Left ventricle myocardium superior (tissue), 1 donor: ENCODE results near the gene CCDC12. TPM values are rescaled to one million over a fixed set of nuclear protein-coding genes. Genes with fewer than 3 reads are reported as not detected.

Experiments used
- ATAC-seq: fragments of 200-7000 bp; cut with Tn5 transposase; one replicate; pipeline ENCODE4 v1.9.1; 2020; ENCODE audit warnings: mild to moderate bottlenecking, moderate library complexity
- DNase-seq: peaks from one replicate; pipeline ENCODE4 v3.0.0-alpha.2; 2020
- intact Hi-C: fragments of 100-400 bp; cut with micrococcal nuclease; formaldehyde crosslinking; loops from one replicate; pipeline ENCODE4 v1.11.0; 2022
- total RNA-seq: library from RNA; stranded (reverse); fragmentation: NEBNext Ultra II Directional; extraction: Animal tissue kit (Norgen Biotek cat#: 25700); gene quantifications from one replicate; pipeline ENCODE4 v1.2.1, GENCODE V29; 2021
- donor health status: DM: no; HTN: yes; CAD: no; lungs with severe emphysema.

Gene CCDC12
- total RNA-seq, 1 donor from 2014 or later, result 29.6 TPM

- intact Hi-C loops, result no loop called here
- no peak for ATAC-seq
Measured at GRCh38 chr3:46947546-46947901, 29.0 kb downstream of the CCDC12 start.

GRCh38 chr3:46946856-46947545 is 29.5 kb downstream of the CCDC12 start:
- ATAC-seq, result peak; percentile 13
- DNase-seq, result peak; percentile 59
- intact Hi-C loops, result no loop called here

More at GRCh38 chr3:46947546-46947901, 29.0 kb downstream of the CCDC12 start:
- DNase-seq, result no peak

- intact Hi-C loops, result no loop called here
- DNase-seq (no peak), ATAC-seq (no peak)
Measured at GRCh38 chr3:46946416-46946815, 30.1 kb downstream of the CCDC12 start.

GRCh38 chr3:46944191-46944590 is 32.4 kb downstream of the CCDC12 start:
- DNase-seq (peak; percentile 41), ATAC-seq (peak; percentile 30)
- intact Hi-C loops, result no loop called here

- ATAC-seq, result peak; percentile 64
- intact Hi-C loops, result no loop called here
- DNase-seq, result no peak
Measured at GRCh38 chr3:46943237-46944187, 33.0 kb downstream of the CCDC12 start.

- ATAC-seq (peak; percentile 1), DNase-seq (no peak)
- intact Hi-C loops, result no loop called here
Measured at GRCh38 chr3:46942481-46943236, 33.9 kb downstream of the CCDC12 start.

GRCh38 chr3:46942076-46942475 is 34.5 kb downstream of the CCDC12 start:
- no peak for DNase-seq
- no peak for ATAC-seq
- intact Hi-C loops, result no loop called here

- DNase-seq (no peak), ATAC-seq (no peak)
- intact Hi-C loops, result no loop called here
Measured at GRCh38 chr3:46939578-46940445, 36.7 kb downstream of the CCDC12 start.

- DNase-seq (no peak), ATAC-seq (no peak)
- intact Hi-C loops, result no loop called here
Measured at GRCh38 chr3:46938118-46938517, 38.4 kb downstream of the CCDC12 start.

- intact Hi-C loops, result no loop called here
- DNase-seq (no peak), ATAC-seq (no peak)
Measured at GRCh38 chr3:46936733-46937250, 39.8 kb downstream of the CCDC12 start.

- ATAC-seq (no peak), DNase-seq (no peak)
- intact Hi-C loops, result no loop called here
Measured at GRCh38 chr3:46935989-46936558, 40.5 kb downstream of the CCDC12 start.

GRCh38 chr3:46935168-46935858 is 41.2 kb downstream of the CCDC12 start:
- intact Hi-C loops, result no loop called here

GRCh38 chr3:46934498-46935167 is 41.9 kb downstream of the CCDC12 start:
- DNase-seq, result peak; percentile 84
- intact Hi-C loops, result no loop called here
- peak; percentile 59 for ATAC-seq

More at GRCh38 chr3:46935168-46935858, 41.2 kb downstream of the CCDC12 start:
- DNase-seq (peak; percentile 85), ATAC-seq (peak; percentile 88)

- intact Hi-C loops, result no loop called here
- ATAC-seq, result no peak
- peak; percentile 56 for DNase-seq
Measured at GRCh38 chr3:46934072-46934471, 42.5 kb downstream of the CCDC12 start.

GRCh38 chr3:46933261-46933660 is 43.3 kb downstream of the CCDC12 start:
- ATAC-seq, result no peak
- intact Hi-C loops, result no loop called here
- no peak for DNase-seq

- intact Hi-C loops, result no loop called here
- peak; percentile 46 for DNase-seq
- no peak for ATAC-seq
Measured at GRCh38 chr3:46932455-46933225, 43.9 kb downstream of the CCDC12 start.
